AG04450 (cell line): Measurements from ENCODE around the gene GPX8. TPM values are rescaled to one million over a fixed set of nuclear protein-coding genes. Genes with fewer than 3 reads are reported as not detected.

Experiments used
- CTCF ChIA-PET: fragments of 300-600, 350-600 bp; formaldehyde crosslinking; extraction: SDS; loops from one replicate; lab custom pipeline; 2022; ENCODE audit warnings: antibody characterized with exemption, inconsistent platforms; lab: Charles Lee
- POLR2A ChIA-PET: fragments of 350-600 bp; formaldehyde crosslinking; extraction: SDS; loops from one replicate; lab custom pipeline; 2021; ENCODE audit warnings: antibody characterized with exemption, inconsistent platforms; lab: Yijun Ruan, JAX
- DNase-seq: peaks from one replicate; pipeline ENCODE4 v3.0.0-alpha.2; 2011; ENCODE audit warnings: low read depth, low spot score
- H3K27ac ChIP-seq: one replicate; pipeline ENCODE4 v1.5.1; 2012; ENCODE audit warnings: low read depth, low read length, control low read depth
- H3K27me3 ChIP-seq: one replicate; pipeline ENCODE4 v1.6.0; 2012; ENCODE audit warnings: low read length; ENCODE audit not compliant: control insufficient read depth, insufficient read depth
- H3K4me3 ChIP-seq: 2 replicates; pipeline ENCODE4 v1.5.1; 2011; ENCODE audit warnings: mild to moderate bottlenecking, low read depth, low read length, control low read depth
- H3K9me3 ChIP-seq: 2 replicates; pipeline ENCODE4 v1.5.1; 2012; ENCODE audit warnings: low read length; ENCODE audit not compliant: control insufficient read depth, insufficient read depth
- CTCF ChIP-seq: IDR thresholded peaks from 2 replicates; pipeline ENCODE4 v1.5.1; 2011; ENCODE audit warnings: low read depth, low read length, control low read depth, inconsistent platforms
- polyA plus RNA-seq: library from polyadenylated mRNA; depleted of rRNA; stranded (reverse); fragments of >200 nt; gene quantifications from 2 replicates; pipeline ENCODE4 v1.2.3, GENCODE V29; 2011; rRNA removed
- small RNA-seq: library from RNA; depleted of rRNA; stranded (forward); fragments of <200 nt; gene quantifications from one replicate; pipeline ENCODE3, GENCODE V24; 2012; ENCODE audit warnings: low read depth; ENCODE audit not compliant: insufficient read length

GPX8 gene
- polyA plus RNA-seq, 1 experiment: 317 TPM

GRCh38 chr5:55188656-55189540 lies 28.9 kb downstream of the GPX8 start:
- peaks cover 32% of the 10 kb centered on the region for H3K27me3 ChIP-seq
- H3K4me3 ChIP-seq: no peak overlapping the region
- no peak for DNase-seq
- no peak for TF ChIP-seq CTCF
- CTCF ChIA-PET: interaction anchor here (1.0 kb wide), 1 partner anchor 18 kb away, joined by 3 read pairs; no protein-coding TSS in a partner anchor
- H3K9me3 ChIP-seq: no peaks in the 10 kb centered on the region; the same call in 1 of the 2 replicates
- POLR2A ChIA-PET: no interaction called here
- no peak overlapping the region for H3K27ac ChIP-seq

DNA sequence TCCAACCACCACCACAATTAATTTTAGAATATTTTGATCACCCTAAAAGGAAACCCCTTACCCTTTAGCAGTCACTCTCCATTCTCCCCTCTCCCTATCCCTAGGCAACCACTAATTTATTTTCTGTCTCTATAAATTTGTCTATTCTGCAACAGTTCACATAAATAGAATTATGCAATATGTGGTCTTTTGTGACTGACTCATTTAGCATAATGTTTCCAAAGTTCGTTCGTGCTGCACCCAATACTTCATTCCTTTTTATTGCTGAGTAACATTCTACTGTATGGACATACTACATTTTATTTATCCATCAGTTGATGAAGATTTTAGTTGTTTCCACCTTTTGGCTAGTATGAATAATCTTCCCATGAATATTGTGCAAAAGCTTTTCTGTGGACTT lies 31.2 kb downstream of the GPX8 start:
- ChIA-PET POLR2A (no interaction called here), CTCF (interaction anchor here (0.6 kb wide), 1 partner anchor 16 kb away, joined by 3 read pairs; no protein-coding TSS in a partner anchor)
- DNase-seq: no peak
- Histone ChIP-seq H3K4me3 (no peak overlapping the region), H3K9me3 (no peaks in the 10 kb centered on the region), H3K27ac (no peak overlapping the region), H3K27me3 (peaks cover 35% of the 10 kb centered on the region)
- TF ChIP-seq CTCF: no peak

DNA sequence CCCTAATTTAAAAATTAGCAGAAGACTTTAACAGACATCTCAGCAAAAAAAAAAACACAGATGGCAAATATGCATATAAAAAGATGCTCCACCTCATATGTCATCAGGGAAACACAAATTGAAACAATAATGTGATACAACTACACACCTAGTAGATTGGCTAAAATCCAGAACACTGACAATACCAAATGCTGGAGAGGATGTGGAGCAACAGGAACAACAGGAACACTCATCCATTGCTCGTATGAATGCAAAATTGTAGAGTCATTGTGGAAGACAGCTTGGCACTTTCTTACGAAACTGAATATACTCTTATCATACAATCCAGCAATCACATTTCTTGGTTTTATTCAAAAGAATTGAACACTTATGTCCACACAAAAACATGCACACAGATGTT lies 45.0 kb downstream of the GPX8 start:
- Histone ChIP-seq H3K9me3 (no peaks in the 10 kb centered on the region), H3K27ac (no peak overlapping the region), H3K4me3 (no peak overlapping the region), H3K27me3 (peaks cover 23% of the 10 kb centered on the region)
- no peak for DNase-seq
- no peak for TF ChIP-seq CTCF
- CTCF ChIA-PET: no interaction called here
- POLR2A ChIA-PET: no interaction called here

DNA sequence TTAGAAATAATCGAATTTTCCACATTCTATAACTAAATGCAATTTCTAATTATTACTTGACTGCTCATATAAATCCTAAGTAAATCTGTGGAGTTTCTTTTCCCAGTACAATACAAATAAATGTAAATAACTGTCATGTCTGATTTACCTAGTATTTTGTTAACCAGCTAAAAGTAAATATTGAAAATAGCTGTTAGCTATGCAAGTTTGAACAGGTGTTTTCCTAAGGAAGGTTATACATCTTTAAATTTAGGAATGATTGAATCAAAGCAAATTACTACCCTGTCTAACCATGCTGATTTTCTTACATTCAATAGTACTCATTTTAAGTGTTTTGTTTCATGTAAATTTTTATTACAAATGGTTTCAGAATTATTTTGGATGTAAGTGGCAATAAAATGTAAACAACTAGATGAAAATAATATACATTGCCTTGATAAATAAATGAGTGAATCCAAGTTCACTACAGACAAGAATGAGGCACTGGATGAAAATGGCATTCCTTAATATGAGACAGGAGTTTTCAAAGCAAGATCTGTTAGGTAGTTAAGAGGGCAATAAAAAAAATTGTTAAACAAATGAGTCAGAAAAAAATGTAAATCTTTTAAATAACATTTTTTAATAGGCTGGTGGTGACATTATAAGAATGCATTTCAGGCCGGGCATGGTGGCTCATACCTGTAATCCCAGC lies 51.4 kb downstream of the GPX8 start:
- CTCF ChIA-PET: no interaction called here

More for the DNA sequence above, 51.4 kb downstream of the GPX8 start:
- no peak for DNase-seq
- POLR2A ChIA-PET: no interaction called here
- H3K27me3 ChIP-seq: peaks cover 31% of the 10 kb centered on the region
- H3K4me3 ChIP-seq: no peak overlapping the region
- H3K27ac ChIP-seq: no peak overlapping the region
- H3K9me3 ChIP-seq: no peaks in the 10 kb centered on the region
- no peak for TF ChIP-seq CTCF

Small RNAs within 50 kb of the gene (small RNA-seq; reads per million reads assigned to genes)
- gene MIR449A: 1.1 reads per million
- not detected for gene MIR449B
- gene MIR449C: not detected

Other genes with a start within 250 kb of the GPX8 start
- gene ESM1, start 174.6 kb upstream of the GPX8 start, polyA plus RNA-seq: 0.27 and 0.35 TPM in 2 replicates
- not detected in 2 replicates for gene GZMK, start 135.9 kb upstream of the GPX8 start, polyA plus RNA-seq
- gene GZMA, start 57.5 kb upstream of the GPX8 start, polyA plus RNA-seq: not detected in 2 replicates
- not detected in 2 replicates for gene CDC20B, start 13.0 kb downstream of the GPX8 start, polyA plus RNA-seq
- gene MCIDAS, start 67.1 kb downstream of the GPX8 start, polyA plus RNA-seq: not detected in 2 replicates
- gene CCNO, start 73.4 kb downstream of the GPX8 start, polyA plus RNA-seq: not detected in 2 replicates
- gene DHX29, start 147.5 kb downstream of the GPX8 start, polyA plus RNA-seq: 10.8 and 14.3 TPM in 2 replicates
- gene MTREX, start 147.8 kb downstream of the GPX8 start, polyA plus RNA-seq: 37.2 and 61.7 TPM in 2 replicates